ENCODE results near the gene NTNG1. TPM values are rescaled to one million over a fixed set of nuclear protein-coding genes. Genes with fewer than 3 reads are reported as not detected.
A peak's percentile ranks its signal among the peaks of the same experiment; 100 is the strongest.

Gene NTNG1
- total RNA-seq, 1 donor from 2014 or later, result 19.7 TPM

DNA sequence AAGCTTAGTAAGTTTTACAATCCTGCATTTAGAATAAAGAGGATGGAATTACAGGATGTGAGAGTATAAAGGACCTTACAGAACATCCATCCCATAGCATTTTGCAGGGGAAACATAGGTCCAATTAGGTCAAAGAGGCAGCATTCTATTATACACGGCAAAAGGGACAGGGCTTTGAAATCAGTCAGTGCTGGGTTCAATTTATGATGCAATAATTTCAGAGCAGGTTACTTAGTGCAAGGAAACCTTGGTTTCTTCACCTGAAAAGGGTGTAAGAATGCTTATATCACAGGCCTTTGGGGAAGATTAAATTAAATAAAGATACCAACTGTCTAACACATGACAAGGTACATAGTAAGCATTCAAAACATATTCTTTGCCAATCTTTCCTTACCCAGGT is 17.1 kb upstream of the NTNG1 start:
- H3K36me3 Mint-ChIP-seq, result no peaks in the 10 kb centered on the region
- H3K27ac Mint-ChIP-seq, result no peak overlapping the region
- TF ChIP-seq, protein P1, sequence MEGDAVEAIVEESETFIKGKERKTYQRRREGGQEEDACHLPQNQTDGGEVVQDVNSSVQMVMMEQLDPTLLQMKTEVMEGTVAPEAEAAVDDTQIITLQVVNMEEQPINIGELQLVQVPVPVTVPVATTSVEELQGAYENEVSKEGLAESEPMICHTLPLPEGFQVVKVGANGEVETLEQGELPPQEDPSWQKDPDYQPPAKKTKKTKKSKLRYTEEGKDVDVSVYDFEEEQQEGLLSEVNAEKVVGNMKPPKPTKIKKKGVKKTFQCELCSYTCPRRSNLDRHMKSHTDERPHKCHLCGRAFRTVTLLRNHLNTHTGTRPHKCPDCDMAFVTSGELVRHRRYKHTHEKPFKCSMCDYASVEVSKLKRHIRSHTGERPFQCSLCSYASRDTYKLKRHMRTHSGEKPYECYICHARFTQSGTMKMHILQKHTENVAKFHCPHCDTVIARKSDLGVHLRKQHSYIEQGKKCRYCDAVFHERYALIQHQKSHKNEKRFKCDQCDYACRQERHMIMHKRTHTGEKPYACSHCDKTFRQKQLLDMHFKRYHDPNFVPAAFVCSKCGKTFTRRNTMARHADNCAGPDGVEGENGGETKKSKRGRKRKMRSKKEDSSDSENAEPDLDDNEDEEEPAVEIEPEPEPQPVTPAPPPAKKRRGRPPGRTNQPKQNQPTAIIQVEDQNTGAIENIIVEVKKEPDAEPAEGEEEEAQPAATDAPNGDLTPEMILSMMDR (conservative IDR thresholded peaks at IDR 0.05), result no peak
- no peak for DNase-seq (ENCODE audit: extremely low spot score, unreplicated experiment)
- H3K4me3 Mint-ChIP-seq, result no peak overlapping the region
- no peaks in the 10 kb centered on the region for H3K9me3 Mint-ChIP-seq
- no peaks in the 10 kb centered on the region for H3K4me1 Mint-ChIP-seq (ENCODE audit: unreplicated experiment)
- no peaks in the 10 kb centered on the region for H3K27me3 Mint-ChIP-seq

DNA sequence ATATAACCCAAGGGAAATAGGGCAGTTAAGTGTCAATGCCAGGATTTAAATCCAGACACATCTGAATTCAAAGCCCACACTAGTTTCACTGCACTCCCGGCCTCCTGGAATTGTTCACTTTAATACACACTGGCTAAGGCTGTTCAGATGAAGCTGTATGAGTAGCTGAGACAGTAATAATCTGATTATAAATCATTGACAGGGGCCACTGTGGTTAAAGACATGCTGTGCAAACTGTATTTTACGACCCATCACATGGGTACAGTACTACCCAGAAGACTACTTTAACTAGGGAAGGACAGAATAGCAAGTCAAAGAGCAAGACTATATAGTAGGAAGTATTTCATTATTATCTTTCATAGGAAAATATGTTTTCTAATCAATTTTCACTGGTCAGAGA is 16.1 kb upstream of the NTNG1 start:
- DNase-seq (ENCODE audit: extremely low spot score, unreplicated experiment), result no peak
- TF ChIP-seq, protein P1 (conservative IDR thresholded peaks at IDR 0.05), result no peak
- Mint-ChIP-seq H3K9me3 (no peaks in the 10 kb centered on the region), H3K36me3 (no peaks in the 10 kb centered on the region), H3K27me3 (no peaks in the 10 kb centered on the region), H3K4me3 (no peak overlapping the region), H3K4me1 (ENCODE audit: unreplicated experiment) (no peaks in the 10 kb centered on the region), H3K27ac (no peak overlapping the region)

DNA sequence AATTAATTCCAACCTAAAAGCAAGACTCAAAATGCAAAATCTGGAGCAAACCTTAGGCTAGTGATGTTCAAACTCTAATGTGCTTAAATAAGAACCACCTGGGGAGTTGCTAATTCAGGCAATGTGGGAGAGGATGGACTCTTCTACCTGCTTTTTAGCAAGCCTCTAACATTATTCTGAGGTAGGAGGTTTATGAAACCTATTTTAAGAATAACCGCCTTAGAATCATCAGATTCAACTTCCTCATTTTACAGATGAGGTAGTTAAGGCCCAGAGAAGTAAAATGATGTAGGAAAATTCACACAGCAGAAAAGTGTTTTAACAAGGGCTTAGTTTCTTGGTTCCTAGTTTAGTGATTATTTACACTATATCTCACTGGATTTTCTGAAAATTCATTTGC is 8.6 kb upstream of the NTNG1 start:
- Mint-ChIP-seq H3K4me3 (no peak overlapping the region), H3K27ac (no peak overlapping the region), H3K9me3 (no peaks in the 10 kb centered on the region), H3K36me3 (no peaks in the 10 kb centered on the region), H3K4me1 (ENCODE audit: unreplicated experiment) (no peaks in the 10 kb centered on the region), H3K27me3 (peaks cover 15% of the 10 kb centered on the region)
- DNase-seq (ENCODE audit: extremely low spot score, unreplicated experiment), result no peak
- TF ChIP-seq, protein P1 (conservative IDR thresholded peaks at IDR 0.05), result no peak

DNA sequence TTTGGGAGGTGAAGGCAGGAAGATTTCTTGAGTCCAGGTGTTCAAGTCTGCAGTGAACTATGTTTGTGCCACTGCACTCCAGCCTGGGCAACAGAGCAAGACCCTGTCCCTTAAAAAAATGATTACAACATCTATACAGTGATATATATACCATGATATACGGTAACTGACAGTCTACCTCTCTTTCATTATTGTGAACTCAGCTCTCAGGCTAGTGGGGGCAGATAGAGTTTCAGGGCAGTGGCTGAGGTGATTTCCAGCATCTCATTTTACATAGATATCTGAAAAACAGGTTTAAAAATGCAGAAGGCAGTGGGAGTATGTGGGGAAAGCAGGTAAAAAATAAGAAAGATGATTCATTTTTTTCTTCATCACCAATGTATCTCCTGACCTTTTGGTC is 8.1 kb upstream of the NTNG1 start:
- H3K27me3 Mint-ChIP-seq, result peaks cover 15% of the 10 kb centered on the region
- no peak overlapping the region for H3K27ac Mint-ChIP-seq
- H3K4me3 Mint-ChIP-seq, result no peak overlapping the region
- TF ChIP-seq, protein P1 (conservative IDR thresholded peaks at IDR 0.05), result no peak
- no peak for DNase-seq (ENCODE audit: extremely low spot score, unreplicated experiment)
- H3K36me3 Mint-ChIP-seq, result no peaks in the 10 kb centered on the region
- no peaks in the 10 kb centered on the region for H3K4me1 Mint-ChIP-seq (ENCODE audit: unreplicated experiment)
- H3K9me3 Mint-ChIP-seq, result no peaks in the 10 kb centered on the region

DNA sequence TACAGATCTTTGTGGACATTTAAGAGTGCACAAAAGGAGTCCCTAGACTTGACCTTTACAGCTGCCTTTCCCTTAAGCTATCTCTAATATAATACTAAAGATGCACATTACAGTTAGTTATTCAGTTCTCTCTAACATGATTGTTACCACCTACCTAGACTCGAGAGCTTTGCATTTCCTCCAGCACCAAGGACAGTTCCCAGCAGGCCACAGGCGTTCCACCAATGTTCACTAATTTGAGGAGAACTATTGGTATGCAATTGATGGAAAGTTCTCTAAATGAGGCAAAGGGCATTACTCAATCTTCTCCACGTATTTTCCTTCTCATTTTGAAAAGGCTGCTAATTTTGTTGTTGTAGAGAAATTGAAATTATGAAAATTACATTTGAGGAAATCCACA is 5.4 kb upstream of the NTNG1 start:
- Mint-ChIP-seq H3K27me3 (peaks cover 36% of the 10 kb centered on the region), H3K9me3 (no peaks in the 10 kb centered on the region), H3K36me3 (no peaks in the 10 kb centered on the region), H3K4me3 (no peak overlapping the region), H3K27ac (no peak overlapping the region), H3K4me1 (ENCODE audit: unreplicated experiment) (peaks cover 4% of the 10 kb centered on the region)
- TF ChIP-seq, protein P1 (conservative IDR thresholded peaks at IDR 0.05), result no peak
- DNase-seq (ENCODE audit: extremely low spot score, unreplicated experiment), result no peak

DNA sequence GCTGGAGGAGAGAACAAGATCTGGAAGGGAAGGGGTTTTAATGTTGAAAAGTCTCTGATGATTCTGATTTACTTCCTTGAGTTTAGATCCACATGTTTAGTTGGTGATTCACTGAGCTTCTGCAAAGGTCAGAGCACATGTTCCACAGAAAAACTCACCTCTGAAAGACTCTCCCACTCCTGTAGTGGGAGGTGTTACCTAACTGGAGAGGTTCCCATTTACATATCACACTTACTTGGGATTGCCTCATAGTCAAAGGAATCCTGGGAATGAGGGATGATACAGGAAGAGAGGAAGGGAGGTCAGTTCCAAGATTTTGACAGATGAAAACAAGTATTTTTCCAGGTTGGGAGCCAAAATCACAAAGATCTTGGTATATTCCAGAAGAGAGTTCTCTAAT is 2.7 kb upstream of the NTNG1 start:
- TF ChIP-seq, protein P1 (conservative IDR thresholded peaks at IDR 0.05), result no peak
- no peaks in the 10 kb centered on the region for H3K9me3 Mint-ChIP-seq
- no peaks in the 10 kb centered on the region for H3K36me3 Mint-ChIP-seq
- DNase-seq (ENCODE audit: extremely low spot score, unreplicated experiment), result no peak
- peak overlapping the region; percentile 55 for H3K4me3 Mint-ChIP-seq
- H3K27me3 Mint-ChIP-seq, result peaks cover 39% of the 10 kb centered on the region
- no peak overlapping the region for H3K27ac Mint-ChIP-seq
- peaks cover 4% of the 10 kb centered on the region for H3K4me1 Mint-ChIP-seq (ENCODE audit: unreplicated experiment)
